ENCODE measurements around the gene STUM. TPM values are rescaled to one million over a fixed set of nuclear protein-coding genes. Genes with fewer than 3 reads are reported as not detected.
A peak's percentile ranks its signal among the peaks of the same experiment; 100 is the strongest.

Gene STUM
- total RNA-seq, 4 donors from 2014 or later = 0.15 to 3.2 (median 0.34) TPM

DNA sequence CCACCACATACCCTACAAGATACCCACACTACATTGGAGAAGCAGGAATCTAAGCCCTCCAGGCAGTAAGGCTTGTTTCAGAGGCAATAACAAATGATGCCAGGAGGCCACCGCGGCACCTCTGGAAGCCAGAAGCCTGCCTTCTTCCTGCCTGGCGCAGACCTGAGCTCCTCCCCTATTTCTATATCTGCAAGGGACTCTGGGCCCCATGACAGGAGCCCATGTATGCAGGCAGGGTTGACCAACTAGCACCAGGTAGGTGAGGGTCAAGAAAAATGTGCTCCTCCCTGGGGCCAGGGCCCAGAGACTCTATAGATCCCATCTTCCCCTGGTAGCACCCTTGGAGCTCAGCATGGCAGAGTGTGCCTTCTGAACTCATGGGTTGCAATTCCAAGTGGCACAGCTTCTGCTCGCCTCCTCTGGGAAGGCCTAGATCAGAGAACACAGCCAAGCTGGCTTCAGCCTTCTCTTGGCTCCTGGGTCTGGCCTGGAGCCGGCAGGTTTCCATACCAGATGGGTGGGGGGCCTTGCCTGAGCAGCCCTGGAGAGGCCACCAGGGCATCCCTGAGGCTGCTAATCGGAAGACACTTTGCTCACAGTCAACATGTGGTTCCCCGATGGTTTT, 85.1 kb downstream of the STUM start:
- H3K4me1 ChIP-seq = peaks cover 18 to 65% (median 33%) of the 10 kb centered on the region in 3 donors
- H3K4me3 ChIP-seq = no peak overlapping the region
- H3K9me3 ChIP-seq = no peaks in the 10 kb centered on the region
- peak overlapping the region; percentile 35 to 75 (median 68) for H3K27ac ChIP-seq
- no peaks in the 10 kb centered on the region for H3K27me3 ChIP-seq
- DNase-seq = no peak
- WGBS, 2 donors = 44 to 46% methylated on average over 3 to 4 of the region's 7 CpGs
- TF ChIP-seq CTCF (IDR thresholded peaks at IDR 0.05) (no peak), POLR2A (IDR thresholded peaks at IDR 0.05) (no peak)
- intact Hi-C loops (cut with DNase I) = loop anchor here (5.0 kb wide), 1 partner anchor 199 kb away; no protein-coding TSS in a partner anchor
- H3K36me3 ChIP-seq = peaks cover 0 to 64% (median 0%) of the 10 kb centered on the region in 3 donors

GRCh38 chr1:226634166-226634588, 85.6 kb downstream of the STUM start:
- intact Hi-C loops (cut with DNase I) = loop anchor here (5.0 kb wide), 1 partner anchor 198 kb away; no protein-coding TSS in a partner anchor
- TF ChIP-seq POLR2A (IDR thresholded peaks at IDR 0.05) = no peak
- peak; percentile 92 to 97 (median 96) for TF ChIP-seq CTCF (IDR thresholded peaks at IDR 0.05)
- Histone ChIP-seq H3K9me3 (no peaks in the 10 kb centered on the region), H3K27ac (peak overlapping the region; percentile 35 to 75 (median 68)), H3K4me1 (peaks cover 18 to 70% (median 33%) of the 10 kb centered on the region in 3 donors), H3K4me3 (no peak overlapping the region), H3K27me3 (no peaks in the 10 kb centered on the region), H3K36me3 (peaks cover 0 to 70% (median 2%) of the 10 kb centered on the region in 3 donors)
- 0% methylated on average over 1 of the region's 6 CpGs; no CpG with 5 or more reads in 1 of the 2 donors for WGBS, 2 donors
- no peak for DNase-seq

DNA sequence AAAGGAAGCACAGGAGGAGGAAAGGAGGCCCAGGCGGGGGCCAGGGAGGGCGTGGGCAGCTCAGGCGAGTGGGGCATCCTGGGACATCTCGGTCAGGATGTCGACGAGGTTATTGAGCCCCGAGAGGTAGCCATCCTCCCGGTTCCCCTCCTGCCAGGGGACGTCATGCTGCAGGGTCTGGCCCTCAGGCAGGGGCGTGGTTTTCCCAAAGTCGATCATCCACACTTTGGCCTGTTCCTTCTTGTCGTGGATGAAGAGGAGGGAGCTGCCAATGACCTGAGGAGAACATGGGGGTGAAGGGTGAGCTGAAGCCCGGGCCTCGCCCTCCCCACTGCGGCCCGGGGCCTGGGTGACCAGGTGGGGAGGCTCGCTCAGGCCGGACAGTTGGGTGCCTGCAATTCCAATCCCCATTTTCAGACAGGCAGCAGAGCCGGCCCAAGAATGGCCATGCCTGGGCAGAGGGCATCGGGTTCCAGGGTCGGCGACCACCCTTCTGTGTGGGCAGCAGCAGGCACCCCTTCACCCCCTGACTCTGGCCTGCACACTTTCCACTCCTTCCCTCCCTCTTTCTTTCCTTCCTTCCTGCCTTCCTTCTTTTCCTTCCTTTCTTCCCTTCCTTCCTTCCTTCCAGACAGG, 86.2 kb downstream of the STUM start:
- peaks cover 18 to 71% (median 33%) of the 10 kb centered on the region in 3 donors for H3K4me1 ChIP-seq
- H3K9me3 ChIP-seq = no peaks in the 10 kb centered on the region
- WGBS, 2 donors = 65 to 71% methylated on average over 12 to 14 of the region's 22 CpGs
- no peak for TF ChIP-seq CTCF (IDR thresholded peaks at IDR 0.05)
- no peak for TF ChIP-seq POLR2A (IDR thresholded peaks at IDR 0.05)
- intact Hi-C loops (cut with DNase I) = loop anchor here (5.0 kb wide), 1 partner anchor 198 kb away; no protein-coding TSS in a partner anchor
- no peaks in the 10 kb centered on the region for H3K27me3 ChIP-seq
- H3K4me3 ChIP-seq = no peak overlapping the region
- peak overlapping the region; percentile 35 to 75 (median 68) for H3K27ac ChIP-seq
- peaks cover 0 to 75% (median 6%) of the 10 kb centered on the region in 3 donors for H3K36me3 ChIP-seq
- DNase-seq = no peak

- H3K27ac ChIP-seq = peak overlapping the region in 3 of 4 donors; percentile 64 to 75 (median 71)
- WGBS, 2 donors = 24 to 68% methylated on average over 7 to 8 of the region's 11 CpGs
- TF ChIP-seq POLR2A (IDR thresholded peaks at IDR 0.05) = no peak
- no peak for TF ChIP-seq CTCF (IDR thresholded peaks at IDR 0.05)
These were observed 86.9 kb downstream of the STUM start for GRCh38 chr1:226635456-226635941.

GRCh38 chr1:226636847-226637096, 88.2 kb downstream of the STUM start:
- no peak for TF ChIP-seq POLR2A (IDR thresholded peaks at IDR 0.05)
- TF ChIP-seq CTCF (IDR thresholded peaks at IDR 0.05) = no peak

More at GRCh38 chr1:226635456-226635941, 86.9 kb downstream of the STUM start:
- Histone ChIP-seq H3K4me1 (peaks cover 18 to 71% (median 33%) of the 10 kb centered on the region in 3 donors), H3K9me3 (no peaks in the 10 kb centered on the region), H3K27me3 (no peaks in the 10 kb centered on the region), H3K4me3 (no peak overlapping the region), H3K36me3 (peaks cover 2 to 78% (median 6%) of the 10 kb centered on the region in 3 donors)
- intact Hi-C loops (cut with DNase I) = no loop called here
- no peak for DNase-seq

More at GRCh38 chr1:226636847-226637096, 88.2 kb downstream of the STUM start:
- WGBS, 2 donors = 86 to 100% methylated on average over 1 of the region's 1 CpG
- H3K36me3 ChIP-seq = peaks cover 3 to 87% (median 10%) of the 10 kb centered on the region in 3 donors
- no peak for DNase-seq
- H3K27me3 ChIP-seq = no peaks in the 10 kb centered on the region
- no peaks in the 10 kb centered on the region for H3K9me3 ChIP-seq
- H3K4me1 ChIP-seq = peaks cover 18 to 70% (median 33%) of the 10 kb centered on the region in 3 donors
- intact Hi-C loops (cut with DNase I) = no loop called here
- peak overlapping the region in 3 of 4 donors; percentile 58 to 70 (median 70) for H3K27ac ChIP-seq
- H3K4me3 ChIP-seq = no peak overlapping the region
